ENCODE results near the gene CELF4.

GRCh38 chr18:37441821-37442220 is 123.8 kb downstream of the CELF4 start:
- TF ChIP-seq CTCF (conservative IDR thresholded peaks at IDR 0.05; ENCODE audit: low read depth, low read length) = no peak
- TF ChIP-seq EZH2phosphoT487 (IDR thresholded peaks at IDR 0.05; ENCODE audit: borderline replicate concordance, low read length) = no peak

All from PC-3 (cell line).